ENCODE measurements around the gene MED20. TPM values are rescaled to one million over a fixed set of nuclear protein-coding genes. Genes with fewer than 3 reads are reported as not detected.

The MED20 gene
- total RNA-seq, 2 donors from 2014 or later: 27.4 to 38.4 TPM

GRCh38 chr6:41935193-41935574, 14.2 kb upstream of the MED20 start:
- Histone ChIP-seq H3K4me3 (ENCODE audit: low read length) (no peak overlapping the region), H3K27me3 (ENCODE audit: control insufficient read depth, insufficient read depth, low read length, poor library complexity, severe bottlenecking) (no peaks in the 10 kb centered on the region), H3K9ac (ENCODE audit: extremely low read depth, low read length, poor library complexity, severe bottlenecking) (no peak overlapping the region), H3K4me1 (ENCODE audit: control insufficient read depth, insufficient read depth, low read length) (peaks cover 3% of the 10 kb centered on the region), H3K27ac (ENCODE audit: low read depth, low read length) (peak overlapping the region; percentile 21), H3K36me3 (ENCODE audit: control insufficient read depth, insufficient read depth, low read length) (peaks cover 61% of the 10 kb centered on the region), H3K9me3 (ENCODE audit: control insufficient read depth, low read length) (no peaks in the 10 kb centered on the region)
- H3K9me3 Mint-ChIP-seq: no peaks in the 10 kb centered on the region
- 60 to 72% methylated on average over 1 of the region's 1 CpG for whole genome bisulfite sequencing, 2 experiments (ENCODE audit: insufficient coverage in 1 of 2, insufficient read length in 1 of 2)
- H3K27me3 Mint-ChIP-seq (ENCODE audit: insufficient read depth): peaks cover 7% of the 10 kb centered on the region
- H3K36me3 Mint-ChIP-seq (ENCODE audit: low read depth): peaks cover 34% of the 10 kb centered on the region
- TF ChIP-seq CTCF (conservative IDR thresholded peaks at IDR 0.05): no peak
- H3K4me1 Mint-ChIP-seq: peaks cover 16% of the 10 kb centered on the region
- H3K4me3 Mint-ChIP-seq: no peak overlapping the region
- H3K27ac Mint-ChIP-seq: no peak overlapping the region
- no peak for DNase-seq

- peaks cover 38% of the 10 kb centered on the region for H3K36me3 Mint-ChIP-seq (ENCODE audit: low read depth)
- no peaks in the 10 kb centered on the region for H3K9me3 Mint-ChIP-seq
- peaks cover 2% of the 10 kb centered on the region for H3K27me3 Mint-ChIP-seq (ENCODE audit: insufficient read depth)
- H3K27me3 ChIP-seq (ENCODE audit: control insufficient read depth, insufficient read depth, low read length, poor library complexity, severe bottlenecking): no peaks in the 10 kb centered on the region
- H3K4me3 ChIP-seq (ENCODE audit: low read length): no peak overlapping the region
- no peak overlapping the region for H3K27ac Mint-ChIP-seq
- peaks cover 67% of the 10 kb centered on the region for H3K36me3 ChIP-seq (ENCODE audit: control insufficient read depth, insufficient read depth, low read length)
- peaks cover 3% of the 10 kb centered on the region for H3K4me1 ChIP-seq (ENCODE audit: control insufficient read depth, insufficient read depth, low read length)
- H3K9me3 ChIP-seq (ENCODE audit: control insufficient read depth, low read length): no peaks in the 10 kb centered on the region
- DNase-seq: no peak
- no peak overlapping the region for H3K4me3 Mint-ChIP-seq
- no peak overlapping the region for H3K9ac ChIP-seq (ENCODE audit: extremely low read depth, low read length, poor library complexity, severe bottlenecking)
- WGBS, 2 experiments (ENCODE audit: insufficient coverage in 1 of 2, insufficient read length in 1 of 2): 91 to 92% methylated on average over 2 to 6 of the region's 7 CpGs
- peaks cover 9% of the 10 kb centered on the region for H3K4me1 Mint-ChIP-seq
- no peak for TF ChIP-seq CTCF (conservative IDR thresholded peaks at IDR 0.05)
- H3K27ac ChIP-seq (ENCODE audit: low read depth, low read length): no peak overlapping the region
These were observed 13.6 kb upstream of the MED20 start for GRCh38 chr6:41934278-41935192.

- H3K27ac ChIP-seq (ENCODE audit: low read depth, low read length): no peak overlapping the region
- H3K36me3 Mint-ChIP-seq (ENCODE audit: low read depth): peaks cover 57% of the 10 kb centered on the region
- no peak overlapping the region for H3K4me3 ChIP-seq (ENCODE audit: low read length)
- H3K9ac ChIP-seq (ENCODE audit: extremely low read depth, low read length, poor library complexity, severe bottlenecking): no peak overlapping the region
- no peak for TF ChIP-seq CTCF (conservative IDR thresholded peaks at IDR 0.05)
- DNase-seq: no peak
- H3K27me3 Mint-ChIP-seq (ENCODE audit: insufficient read depth): peaks cover 2% of the 10 kb centered on the region
- H3K9me3 Mint-ChIP-seq: no peaks in the 10 kb centered on the region
- H3K36me3 ChIP-seq (ENCODE audit: control insufficient read depth, insufficient read depth, low read length): peaks cover 89% of the 10 kb centered on the region
- 94 to 96% methylated on average over 14 to 15 of the region's 15 CpGs for WGBS, 2 experiments (ENCODE audit: insufficient coverage in 1 of 2, insufficient read length in 1 of 2)
- H3K4me3 Mint-ChIP-seq: no peak overlapping the region
- H3K4me1 ChIP-seq (ENCODE audit: control insufficient read depth, insufficient read depth, low read length): no peaks in the 10 kb centered on the region
- no peaks in the 10 kb centered on the region for H3K9me3 ChIP-seq (ENCODE audit: control insufficient read depth, low read length)
- H3K27ac Mint-ChIP-seq: no peak overlapping the region
- H3K4me1 Mint-ChIP-seq: no peaks in the 10 kb centered on the region
- no peaks in the 10 kb centered on the region for H3K27me3 ChIP-seq (ENCODE audit: control insufficient read depth, insufficient read depth, low read length, poor library complexity, severe bottlenecking)
These were observed 11.4 kb upstream of the MED20 start for GRCh38 chr6:41932378-41932777.
